Raji (cell line): ENCODE measurements around the gene PHF20.

Experiments
- POLR2A ChIP-seq: IDR thresholded peaks from 2 replicates; pipeline ENCODE4 v1.6.1; 2011; ENCODE audit warnings: low read depth, low read length, control low read depth; ENCODE audit not compliant: insufficient read depth

Gene PHF20

GRCh38 chr20:35771689-35772562 is at the start of gene PHF20:
PHF20 (plus strand) TSS chr20:35772015; CDS start chr20:35801523, 29,508 bp downstream.
- TF ChIP-seq POLR2A: peak; percentile 88

GRCh38 chr20:35724321-35725230 is 47.2 kb upstream of the PHF20 start:
- no peak for TF ChIP-seq POLR2A

GRCh38 chr20:35726842-35727711 is 44.7 kb upstream of the PHF20 start:
- no peak for TF ChIP-seq POLR2A

GRCh38 chr20:35729283-35729807 is 42.5 kb upstream of the PHF20 start:
- no peak for TF ChIP-seq POLR2A

- no peak for TF ChIP-seq POLR2A
These were observed 41.8 kb upstream of the PHF20 start for GRCh38 chr20:35729836-35730582.

- no peak for TF ChIP-seq POLR2A
These were observed 41.0 kb upstream of the PHF20 start for GRCh38 chr20:35730583-35731468.

GRCh38 chr20:35731469-35731788 is 40.4 kb upstream of the PHF20 start:
- no peak for TF ChIP-seq POLR2A

GRCh38 chr20:35731862-35732643 is 39.8 kb upstream of the PHF20 start:
- TF ChIP-seq POLR2A: no peak

- no peak for TF ChIP-seq POLR2A
These were observed 39.2 kb upstream of the PHF20 start for GRCh38 chr20:35732644-35732982.

GRCh38 chr20:35734374-35734773 is 37.4 kb upstream of the PHF20 start:
- TF ChIP-seq POLR2A: no peak

- TF ChIP-seq POLR2A: no peak
These were observed 36.8 kb upstream of the PHF20 start for GRCh38 chr20:35734777-35735649.

GRCh38 chr20:35735826-35736470 is 35.9 kb upstream of the PHF20 start:
- TF ChIP-seq POLR2A: no peak
